H1 (cell line): ENCODE measurements around the gene ROM1.

Experiments used
- CEBPB ChIP-seq: IDR thresholded peaks from 2 replicates; pipeline ENCODE4 v1.6.1; 2012; ENCODE audit warnings: low read depth, low read length
- CHD2 ChIP-seq: IDR thresholded peaks from 2 replicates; pipeline ENCODE4 v1.6.1; 2012; ENCODE audit warnings: low read length, improper control_type of control experiment
- CTCF ChIP-seq, 3 experiments: IDR thresholded peaks; 1 replicate in 2 of 3; 2 replicates in 1 of 3; pipeline versions ENCODE4 v1.5.1 to v1.6.1; 2011; ENCODE audit warnings: low read length in 3 of 3, mild to moderate bottlenecking in 3 of 3, inconsistent platforms in 2 of 3, low read depth in 1 of 3, moderate library complexity in 1 of 3; ENCODE audit not compliant: insufficient read depth in 1 of 3; ENCODE audit errors: control extremely low read depth in 1 of 3
- EZH2 ChIP-seq: fragments of 200-600 bp; sonication (generic); IDR thresholded peaks from 2 replicates; pipeline ENCODE4 v1.7.1; 2012; ENCODE audit warnings: low read depth, mild to moderate bottlenecking, moderate library complexity, low read length, inconsistent platforms; ENCODE audit not compliant: severe bottlenecking
- JUND ChIP-seq: IDR thresholded peaks from 2 replicates; pipeline ENCODE4 v1.6.1; 2011; ENCODE audit warnings: mild to moderate bottlenecking, improper control_type of control experiment, low read length
- KDM1A ChIP-seq: fragments of 200-600, 300-600 bp; sonication (generic); IDR thresholded peaks from 2 replicates; pipeline ENCODE4 v1.7.1; 2016; ENCODE audit warnings: mild to moderate bottlenecking, low read length, borderline replicate concordance
- MAFK ChIP-seq: IDR thresholded peaks from 2 replicates; pipeline ENCODE4 v1.6.1; 2012; ENCODE audit warnings: low read depth, mild to moderate bottlenecking, improper control_type of control experiment, low read length
- POLR2A ChIP-seq, 2 experiments: IDR thresholded peaks; 1 replicate in 1 of 2; 2 replicates in 1 of 2; pipeline ENCODE4 v1.6.1; 2011; ENCODE audit warnings: low read depth in 2 of 2, low read length in 2 of 2, mild to moderate bottlenecking in 2 of 2; ENCODE audit errors: control extremely low read depth in 1 of 2
- POLR2AphosphoS5 ChIP-seq: IDR thresholded peaks from 2 replicates; pipeline ENCODE4 v1.6.1; 2011; ENCODE audit warnings: low read depth, low read length
- RFX5 ChIP-seq: IDR thresholded peaks from 2 replicates; pipeline ENCODE4 v1.6.1; 2011; ENCODE audit warnings: low read depth, low read length, improper control_type of control experiment, borderline replicate concordance
- SP1 ChIP-seq: IDR thresholded peaks from 2 replicates; pipeline ENCODE4 v1.6.1; 2011; ENCODE audit warnings: low read depth, low read length
- SRF ChIP-seq: IDR thresholded peaks from 2 replicates; pipeline ENCODE4 v1.6.1; 2011; ENCODE audit warnings: mild to moderate bottlenecking, low read depth, low read length, moderate library complexity
- TEAD4 ChIP-seq: IDR thresholded peaks from 2 replicates; pipeline ENCODE4 v1.6.1; 2012; ENCODE audit warnings: low read depth, low read length, inconsistent platforms, mixed read lengths

- TF ChIP-seq RFX5: no peak
- no peak for TF ChIP-seq JUND
- no peak for TF ChIP-seq SRF
- no peak for TF ChIP-seq CTCF (IDR thresholded peaks at IDR 0.05; ENCODE audit: control extremely low read depth in 1 of 3, insufficient read depth in 1 of 3, low read depth in 1 of 3, low read length in 3 of 3)
- no peak; the same call in 1 of the 2 replicates for TF ChIP-seq CHD2
- TF ChIP-seq TEAD4: no peak
- no peak for TF ChIP-seq EZH2
- TF ChIP-seq MAFK: no peak
- no peak for TF ChIP-seq CEBPB
- no peak for TF ChIP-seq SP1
- no peak for TF ChIP-seq POLR2AphosphoS5
- no peak; the same call in 1 of the 2 replicates for TF ChIP-seq KDM1A
- no peak for TF ChIP-seq POLR2A (IDR thresholded peaks at IDR 0.05; ENCODE audit: control extremely low read depth in 1 of 2, low read depth in 2 of 2, low read length in 2 of 2)
Measured at GRCh38 chr11:62611705-62612365, 1.2 kb upstream of the ROM1 start.
